NCI-H69 (cell line): Measurements from ENCODE around the gene NEMP1.
"Not testable (repeated sequence)": the region's sequence is repeated elsewhere in the genome, so short reads cannot be mapped to it uniquely, and the experiment has no call there.

ENCODE experiments used
- DNase-seq: peaks from one replicate; lab custom pipeline; 2025; lab: John Stamatoyannopoulos, UW

Gene NEMP1

GRCh38 chr12:57090924-57091637, 12.5 kb upstream of the NEMP1 start:
- DNase-seq, result no peak

DNA sequence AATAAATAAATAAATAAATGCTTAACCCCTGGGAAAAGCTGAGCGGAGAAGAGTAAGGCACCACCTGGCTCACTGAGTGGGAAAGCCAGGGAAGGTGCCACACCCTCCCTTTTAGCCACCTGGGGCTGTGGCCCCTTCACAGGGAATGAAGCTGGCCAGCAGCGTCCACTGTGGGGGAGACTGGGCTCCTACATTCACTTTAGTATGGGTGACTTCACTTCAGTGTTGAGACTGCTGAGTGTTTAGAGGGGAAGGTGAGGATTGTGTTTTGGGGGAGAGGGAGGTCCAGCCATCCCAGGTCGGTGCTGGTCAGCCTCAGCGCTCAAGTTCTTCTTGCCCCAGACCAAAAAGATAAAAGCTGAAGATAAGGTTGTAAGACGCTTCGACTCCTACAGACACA, 11.9 kb upstream of the NEMP1 start:
- no peak for DNase-seq

DNA sequence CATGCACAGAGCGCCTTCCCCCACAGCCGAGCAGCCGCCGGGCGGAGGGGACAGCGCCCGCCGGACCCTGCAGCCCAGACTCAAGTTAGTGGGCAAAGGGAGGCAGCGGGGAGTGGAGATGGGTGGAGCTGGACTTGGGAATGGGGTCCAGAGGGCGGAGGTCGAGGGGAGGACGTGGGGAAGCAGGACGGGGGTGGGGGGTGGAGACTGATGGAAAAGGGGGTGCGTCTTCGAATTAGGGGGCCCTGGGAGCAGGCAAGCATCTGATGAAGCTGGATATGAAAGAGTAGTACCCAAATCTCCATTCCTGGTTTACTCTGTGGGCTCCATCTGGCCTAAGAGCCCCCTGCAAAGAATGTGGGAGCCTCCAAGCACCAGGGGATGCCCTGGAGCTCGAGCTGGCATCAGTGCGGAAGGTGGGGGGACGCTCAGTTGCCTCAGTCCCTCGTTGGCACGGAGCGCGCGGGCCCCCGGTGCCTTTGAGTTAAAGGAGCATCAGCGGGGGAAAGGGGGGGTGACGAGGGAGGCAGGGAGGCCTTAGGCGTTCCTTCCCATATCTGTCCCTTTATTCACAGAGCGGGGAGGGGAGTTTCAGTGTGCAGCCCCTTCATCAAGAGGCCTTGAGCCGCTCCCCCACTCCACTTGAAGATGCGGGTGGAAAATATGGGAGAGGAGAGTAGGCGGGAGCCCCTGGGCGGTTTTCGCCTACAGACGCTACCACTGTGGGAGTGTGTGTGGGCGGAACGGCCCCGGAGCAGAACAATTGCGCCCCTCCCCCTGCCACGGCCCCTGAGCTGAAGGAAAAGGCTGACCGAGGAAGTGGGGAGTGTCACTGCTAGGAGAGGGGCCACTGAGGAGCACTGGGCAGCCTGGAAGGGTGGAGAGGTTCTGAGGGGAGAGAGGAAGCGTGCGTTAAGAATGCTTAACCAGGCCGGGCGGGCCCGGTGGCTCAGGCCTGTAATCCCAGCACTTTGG, 11.0 kb upstream of the NEMP1 start:
- DNase-seq, result peak; percentile 59

DNA sequence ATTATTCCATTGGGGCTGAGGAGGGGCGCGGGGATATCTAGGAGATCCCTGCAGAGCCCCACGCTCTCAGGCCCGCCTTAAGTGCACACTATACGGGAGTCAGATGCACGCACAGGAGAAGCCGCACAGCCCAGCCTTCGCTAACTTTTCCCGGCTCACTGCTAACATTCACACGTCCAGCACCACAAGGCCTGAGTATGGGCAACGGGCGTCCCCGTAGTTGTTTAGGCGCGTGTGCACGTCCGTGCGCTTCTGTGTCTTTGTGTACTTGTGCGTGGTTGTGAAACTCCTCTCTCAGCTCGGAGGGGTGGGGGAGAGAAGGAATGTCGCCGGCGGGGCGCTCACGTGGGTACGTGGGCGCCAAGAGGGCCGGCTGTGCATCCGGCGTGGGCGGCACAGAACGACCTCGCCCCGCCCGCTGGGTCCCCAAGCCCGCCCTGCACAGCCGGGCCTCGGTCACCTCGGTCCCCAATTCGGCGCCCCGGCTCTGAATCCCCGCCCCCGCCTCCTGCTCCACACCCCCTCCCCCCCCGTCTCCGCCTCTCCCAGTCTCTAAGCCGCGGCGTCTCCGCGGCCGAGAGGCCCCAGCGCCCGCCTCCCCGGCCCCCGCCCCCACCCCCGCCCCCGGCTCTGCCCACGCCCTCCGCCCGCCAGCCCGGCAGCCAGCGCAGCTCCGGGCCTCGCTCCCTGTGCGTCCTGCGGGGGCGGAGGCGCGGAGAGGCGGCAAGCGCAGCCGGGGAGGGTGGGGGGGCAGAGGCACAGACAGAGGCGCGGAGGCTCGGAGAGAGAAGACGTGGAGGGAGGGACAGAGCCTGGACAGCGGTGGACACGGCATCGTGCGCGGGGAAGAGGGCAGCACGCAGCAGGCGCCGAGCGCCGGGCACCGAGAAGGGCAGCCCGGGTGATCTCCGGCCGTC, 10.0 kb upstream of the NEMP1 start, which contains the start of gene NAB2:
TSS of gene NAB2 (plus strand) at position 761 of the 917 bp plus-strand sequence. CDS start 158 bp downstream, outside the sequence.
- peak; percentile 97 for DNase-seq

DNA sequence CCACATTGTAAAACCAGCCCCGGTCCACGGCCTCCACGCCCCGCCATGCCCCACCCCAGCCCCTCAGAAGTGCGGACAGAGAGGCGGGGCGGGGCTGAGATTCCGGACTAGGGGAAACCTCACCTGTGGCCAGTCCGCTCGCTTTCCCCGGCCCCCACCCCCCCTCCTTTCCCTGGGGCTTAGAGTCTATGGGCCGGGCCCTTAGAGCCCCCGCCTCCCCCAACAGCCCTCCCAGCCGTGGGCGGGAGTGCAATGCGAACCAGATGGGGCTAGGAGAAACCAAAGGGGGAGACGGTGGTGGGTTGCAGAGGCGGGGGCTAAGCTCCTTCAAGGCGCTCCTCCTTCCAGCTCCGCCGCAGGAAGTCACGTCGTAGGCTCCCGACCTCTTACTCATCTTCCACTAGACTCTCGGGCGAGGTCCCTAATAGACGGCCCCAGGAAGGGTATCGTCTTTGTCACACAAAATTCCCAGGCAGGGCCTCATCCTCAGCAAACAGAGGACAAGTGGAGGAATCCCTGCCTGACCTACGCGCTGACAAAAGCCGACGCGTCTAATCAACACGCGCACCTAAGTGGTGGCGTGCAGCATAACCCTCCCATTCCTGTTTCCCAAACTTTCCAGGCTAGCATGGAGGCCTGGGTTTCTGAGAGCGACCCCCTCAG, 9.2 kb upstream of the NEMP1 start:
- peak; percentile 81 for DNase-seq

- DNase-seq, result peak; percentile 77
These were observed 8.6 kb upstream of the NEMP1 start for GRCh38 chr12:57087010-57087690.

DNA sequence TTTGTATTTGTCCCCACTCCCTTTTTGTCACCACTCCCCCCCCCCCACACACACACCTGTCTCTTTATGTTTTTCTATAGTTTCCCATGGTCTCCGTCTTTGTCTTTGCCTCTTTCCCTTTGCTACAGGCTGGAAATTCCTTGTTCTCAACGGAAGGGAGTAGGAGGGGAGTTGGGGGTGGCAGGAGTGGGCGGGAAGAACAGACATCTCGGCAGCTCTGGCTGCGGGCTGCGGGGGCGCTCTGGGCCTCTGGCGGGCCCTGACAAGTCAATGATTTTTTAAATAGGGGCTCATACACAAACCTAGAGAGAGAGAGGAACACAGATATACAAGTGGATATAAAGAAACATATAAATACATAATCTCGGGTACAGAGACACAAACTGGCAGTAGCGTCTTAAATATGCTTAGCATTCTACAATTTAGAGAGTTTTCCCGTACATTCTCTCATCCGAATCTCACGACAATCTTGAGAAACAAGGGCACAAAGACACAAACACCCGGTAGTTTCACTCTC, 8.0 kb upstream of the NEMP1 start:
- peak; percentile 69 for DNase-seq

DNA sequence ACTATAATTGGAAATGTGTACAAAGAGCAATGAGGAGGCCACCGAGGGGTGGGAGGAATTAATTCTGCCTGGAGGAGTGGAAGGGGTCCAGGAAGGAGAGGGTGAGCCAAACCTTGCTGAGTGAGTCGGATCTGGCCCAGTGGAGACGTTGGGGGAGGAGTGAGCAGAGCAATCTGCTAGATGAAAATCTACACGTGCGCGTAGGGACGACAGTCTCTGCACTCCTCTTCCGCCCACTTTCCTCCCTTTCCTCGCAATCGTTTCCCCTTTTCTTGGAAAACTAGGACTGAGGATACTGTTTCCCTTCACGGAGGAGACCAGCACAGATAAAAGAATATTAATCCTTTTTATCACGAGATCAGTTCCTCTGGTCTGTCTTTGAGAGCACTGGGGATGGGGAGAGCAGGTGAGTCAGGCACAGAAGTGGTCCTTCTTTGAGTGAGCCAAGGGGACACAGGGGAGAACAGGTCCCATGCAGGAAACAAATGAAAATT, 7.5 kb upstream of the NEMP1 start:
- no peak for DNase-seq

DNA sequence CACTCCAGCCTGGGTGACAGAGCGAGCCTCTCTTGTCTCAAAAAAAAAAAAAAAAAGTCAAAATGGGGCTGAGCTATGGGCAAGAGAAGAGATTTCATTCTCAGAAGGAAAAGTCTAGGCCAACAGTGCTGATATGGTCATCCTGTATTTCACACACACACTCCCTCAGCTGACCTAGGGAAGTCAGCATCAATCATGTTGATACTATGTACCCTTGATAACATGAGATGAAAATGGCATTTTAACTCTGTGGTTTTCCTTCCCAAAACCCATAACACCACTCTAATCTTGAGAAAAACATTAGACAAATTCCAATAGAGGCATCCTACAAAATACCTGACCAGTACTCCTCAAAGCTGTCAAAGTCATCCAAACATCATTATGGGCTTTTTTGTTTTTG, 2.3 kb upstream of the NEMP1 start:
- DNase-seq, result no peak

DNA sequence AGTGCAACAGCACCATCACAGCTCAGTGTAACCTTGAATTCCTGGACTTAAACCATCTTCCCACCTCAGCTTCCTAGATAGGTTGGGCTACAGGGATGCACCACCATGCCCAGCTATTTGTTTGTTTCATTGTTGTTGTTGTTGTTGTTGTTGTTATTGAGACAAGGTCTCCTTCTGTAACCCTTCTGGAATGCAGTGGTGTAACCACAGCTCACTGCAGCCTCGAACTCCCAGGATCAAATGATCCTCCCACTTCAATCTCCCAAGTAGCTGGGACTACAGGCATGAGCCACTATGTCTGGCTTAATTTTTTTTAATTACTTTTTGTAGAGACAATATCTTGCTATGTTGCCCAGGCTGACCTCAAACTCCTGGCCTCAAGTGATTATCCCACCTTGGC, 1.2 kb upstream of the NEMP1 start:
- no peak for DNase-seq

GRCh38 chr12:57073566-57074450, 4.8 kb downstream of the NEMP1 start:
- not testable (repeated sequence) for DNase-seq

- DNase-seq, result no peak
These were observed 5.9 kb downstream of the NEMP1 start for GRCh38 chr12:57072661-57073060.

DNA sequence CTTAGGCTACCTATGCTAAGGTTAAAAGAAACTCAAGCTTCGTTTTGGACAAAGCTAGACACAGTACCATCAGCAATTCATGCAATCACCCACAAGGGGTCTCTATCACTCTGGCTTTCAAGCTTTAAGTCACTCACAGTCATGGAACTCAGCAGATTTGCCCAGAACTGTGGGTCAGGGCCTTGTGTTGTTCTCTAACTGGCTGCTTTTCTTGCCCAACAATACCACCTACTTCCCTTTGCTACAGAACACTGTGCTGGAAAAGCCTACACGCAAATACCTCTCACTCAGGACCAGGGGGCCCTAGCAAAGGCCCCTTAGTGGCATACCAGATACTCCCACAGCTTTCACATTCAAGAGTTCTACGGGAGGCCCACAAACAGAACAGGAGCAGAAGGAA, 9.1 kb downstream of the NEMP1 start:
- DNase-seq, result peak; percentile 66

DNA sequence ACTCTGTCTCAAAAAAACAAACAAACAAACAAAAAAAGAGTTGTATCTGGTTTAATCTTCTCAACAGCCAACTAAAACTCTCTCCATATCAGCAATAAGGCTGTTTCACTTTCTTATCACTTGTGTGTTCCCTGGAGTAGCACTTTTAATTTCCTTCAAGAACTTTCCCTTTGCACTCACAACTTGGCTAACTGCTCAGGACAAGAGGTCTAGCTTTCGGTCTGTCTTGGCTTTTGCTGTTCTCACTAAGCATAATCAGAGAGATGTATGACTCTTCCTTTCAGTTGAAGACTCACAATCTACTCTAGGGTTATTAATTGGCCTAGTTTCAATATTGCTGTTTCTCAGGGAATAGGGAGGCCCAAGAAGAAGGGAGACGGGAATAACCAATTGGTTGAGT, 12.3 kb downstream of the NEMP1 start:
- DNase-seq, result no peak

- no peak for DNase-seq
These were observed 14.5 kb downstream of the NEMP1 start for GRCh38 chr12:57063991-57064685.

DNA sequence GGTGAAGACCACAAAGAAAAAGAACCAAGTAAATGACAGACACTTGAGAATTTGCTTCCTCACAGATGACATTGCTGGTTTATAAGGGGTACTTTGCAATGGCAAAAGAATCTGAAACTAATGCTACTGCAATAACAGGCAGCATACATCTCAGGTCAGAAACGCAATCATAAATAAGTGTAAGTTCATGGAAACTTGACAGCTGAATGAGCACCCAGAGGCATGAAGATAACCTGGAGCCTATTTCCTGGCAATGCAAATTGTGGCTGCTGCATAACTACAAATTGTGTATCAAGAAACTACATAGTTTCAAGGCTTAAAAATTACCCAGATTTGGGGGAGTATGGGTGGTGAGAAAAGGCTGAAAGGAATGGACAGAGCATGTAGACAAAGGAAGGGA, 20.1 kb downstream of the NEMP1 start:
- no peak for DNase-seq

DNA sequence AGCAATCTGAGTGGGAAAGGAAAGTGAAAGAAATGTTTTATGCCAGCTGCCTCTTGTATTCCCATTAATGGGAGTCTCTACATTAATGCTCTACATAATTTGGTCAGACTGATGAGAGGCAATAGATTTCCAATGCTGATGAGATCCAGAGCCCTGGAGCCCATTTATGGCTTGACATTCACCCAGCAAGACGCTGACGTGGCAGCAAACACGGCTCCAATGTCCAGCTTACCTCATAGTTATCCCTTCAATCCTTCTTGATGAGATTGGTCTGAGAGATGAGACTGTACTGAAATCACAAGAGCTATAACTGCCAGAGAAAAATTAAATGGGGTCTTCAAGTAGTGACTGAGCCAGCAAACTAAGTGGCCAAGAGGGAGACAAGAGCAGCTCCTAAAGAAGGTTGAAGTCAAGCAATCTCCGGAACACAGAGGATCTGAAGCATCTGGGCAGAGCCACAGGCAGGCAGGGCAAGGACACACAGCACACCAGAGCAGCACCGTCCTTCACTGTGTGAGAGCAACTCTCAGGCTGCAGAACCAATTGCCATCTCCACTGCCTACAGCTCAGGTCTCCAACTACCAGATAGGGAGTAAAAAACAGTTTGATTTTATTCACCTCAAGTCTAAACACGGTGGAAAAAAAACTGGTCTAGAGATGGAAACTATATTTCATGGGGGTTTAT, 21.4 kb downstream of the NEMP1 start:
- DNase-seq, result no peak

GRCh38 chr12:57055824-57056223, 22.8 kb downstream of the NEMP1 start:
- no peak for DNase-seq
